NCI-H1694 (cell line): ENCODE data around the gene IL16.
A peak's percentile ranks its signal among the peaks of the same experiment; 100 is the strongest.

ENCODE experiments used
- DNase-seq: peaks from one replicate; lab custom pipeline; 2025; lab: John Stamatoyannopoulos, UW

The IL16 gene

DNA sequence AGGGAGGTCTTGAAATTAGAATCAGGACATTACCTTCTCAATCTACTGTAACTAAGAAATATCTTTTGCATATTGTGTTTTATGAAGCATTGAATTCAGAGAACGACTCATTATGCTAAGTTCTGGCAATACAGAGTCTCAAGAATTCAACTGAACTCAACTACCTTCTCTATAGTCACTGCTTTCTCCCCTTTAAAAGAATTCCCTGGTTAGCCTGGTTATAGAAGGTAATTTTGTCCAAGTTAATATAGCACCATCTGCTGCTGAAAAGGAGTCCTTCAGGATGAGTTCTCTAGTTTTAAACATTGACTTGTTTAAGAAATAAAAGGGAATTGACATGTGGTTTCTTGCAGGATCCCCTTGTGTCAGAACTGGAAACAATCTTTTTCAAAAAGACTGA, 60.2 kb downstream of the IL16 start:
- DNase-seq, result peak; percentile 24

DNA sequence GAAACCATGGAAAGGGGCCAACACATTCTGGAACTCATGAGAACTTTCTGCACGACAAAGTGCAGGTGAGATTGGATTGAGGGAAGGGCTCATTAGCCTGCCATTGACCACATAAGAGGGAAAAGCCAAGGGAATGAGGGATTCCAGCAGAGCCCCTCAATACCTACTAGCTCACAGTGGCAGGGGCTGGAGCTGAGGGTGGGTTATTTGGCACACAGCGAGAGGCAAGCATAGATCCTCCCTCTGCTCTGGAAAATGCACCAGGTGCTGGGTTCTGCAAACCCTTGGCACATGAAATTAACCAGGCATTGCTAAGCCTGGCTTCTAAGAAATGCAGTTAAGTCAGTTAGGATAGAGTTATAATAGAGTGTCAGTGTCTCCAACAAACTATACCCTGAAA, 60.8 kb downstream of the IL16 start:
- DNase-seq, result no peak

DNA sequence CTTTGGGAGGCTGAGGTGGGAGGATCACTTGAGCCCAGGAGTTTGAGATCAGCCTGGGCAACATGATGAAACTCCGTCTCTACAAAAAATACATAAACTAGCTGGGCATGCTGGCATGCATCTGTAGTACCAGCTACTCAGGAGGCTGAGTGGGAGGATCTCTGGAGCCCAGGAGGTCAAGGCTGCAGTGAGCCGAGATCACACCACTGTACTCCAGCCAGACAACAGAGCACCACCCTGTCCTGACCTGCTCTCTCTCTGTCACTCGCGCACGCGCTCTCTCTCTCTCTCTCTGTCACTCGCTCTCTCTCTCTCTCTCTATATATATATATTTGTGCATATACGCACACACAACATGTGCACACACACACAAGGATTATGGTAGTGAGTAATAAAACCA, 61.8 kb downstream of the IL16 start:
- no peak for DNase-seq

- no peak for DNase-seq
Measured at GRCh38 chr15:81259760-81260298, 63.1 kb downstream of the IL16 start.

- DNase-seq, result no peak
Measured at GRCh38 chr15:81261172-81261811, 64.6 kb downstream of the IL16 start.

DNA sequence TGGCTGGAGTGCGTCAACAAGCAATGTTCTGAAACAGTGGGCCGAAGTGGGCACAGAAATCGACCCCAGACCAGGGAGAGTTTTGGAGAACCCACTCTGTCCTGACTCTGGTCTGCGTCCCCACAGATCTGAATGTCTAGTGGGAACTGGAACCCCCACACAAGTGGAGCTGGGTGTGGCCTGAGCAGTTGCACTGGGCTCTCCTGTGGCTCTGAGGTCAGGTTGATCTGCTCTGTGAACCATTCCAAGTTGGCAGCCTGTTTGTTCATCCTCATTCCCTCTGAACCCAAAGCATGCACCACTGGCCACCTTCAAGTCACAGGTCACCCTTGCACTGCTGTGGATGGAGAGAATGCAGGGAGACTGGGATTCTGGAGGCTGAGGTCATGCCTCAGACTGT, 66.8 kb downstream of the IL16 start:
- no peak for DNase-seq

- DNase-seq, result no peak
Measured at GRCh38 chr15:81264072-81264857, 67.6 kb downstream of the IL16 start.

- DNase-seq, result no peak
Measured at GRCh38 chr15:81265256-81265943, 68.7 kb downstream of the IL16 start.

DNA sequence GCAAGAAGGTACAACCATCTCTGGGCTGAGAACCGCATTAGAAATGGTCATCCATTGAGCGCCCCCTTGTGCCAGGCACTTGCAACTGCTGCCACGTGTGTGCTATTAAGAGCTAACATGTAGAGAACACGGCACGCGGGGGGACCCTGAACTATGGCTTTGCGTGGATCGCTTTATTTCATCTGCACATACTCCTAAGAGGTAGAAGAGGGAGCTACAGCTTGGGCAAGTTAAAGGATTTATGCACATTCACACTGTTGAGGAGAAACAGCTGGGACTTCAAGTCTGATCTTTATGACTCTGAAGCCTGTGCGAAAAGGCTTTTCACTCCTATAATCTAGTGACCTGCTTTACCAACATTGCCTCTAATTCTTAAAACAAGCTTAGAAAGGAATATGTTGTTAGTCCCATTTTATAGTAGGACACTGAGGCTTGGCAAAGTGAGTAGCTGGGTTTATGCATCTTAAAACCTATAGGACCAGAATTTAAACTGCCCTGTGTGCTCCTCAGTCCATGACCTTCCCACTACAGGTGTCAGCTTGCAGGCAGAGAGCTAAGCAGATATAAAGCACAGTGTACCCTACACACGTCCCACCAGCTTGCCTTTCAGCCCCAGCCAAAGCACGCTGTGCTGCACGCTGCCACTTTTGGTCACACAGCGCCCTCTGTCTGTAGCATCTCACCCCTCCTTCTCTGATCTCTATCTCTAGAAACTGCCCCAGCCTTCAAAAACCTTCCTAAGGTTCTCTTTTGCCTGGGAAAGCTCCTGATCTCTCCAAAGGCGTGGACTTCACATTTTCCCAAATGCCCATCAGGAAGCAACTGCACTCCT, 69.5 kb downstream of the IL16 start:
- DNase-seq, result peak; percentile 83

- no peak for DNase-seq
Measured at GRCh38 chr15:81268340-81268739, 71.7 kb downstream of the IL16 start.

DNA sequence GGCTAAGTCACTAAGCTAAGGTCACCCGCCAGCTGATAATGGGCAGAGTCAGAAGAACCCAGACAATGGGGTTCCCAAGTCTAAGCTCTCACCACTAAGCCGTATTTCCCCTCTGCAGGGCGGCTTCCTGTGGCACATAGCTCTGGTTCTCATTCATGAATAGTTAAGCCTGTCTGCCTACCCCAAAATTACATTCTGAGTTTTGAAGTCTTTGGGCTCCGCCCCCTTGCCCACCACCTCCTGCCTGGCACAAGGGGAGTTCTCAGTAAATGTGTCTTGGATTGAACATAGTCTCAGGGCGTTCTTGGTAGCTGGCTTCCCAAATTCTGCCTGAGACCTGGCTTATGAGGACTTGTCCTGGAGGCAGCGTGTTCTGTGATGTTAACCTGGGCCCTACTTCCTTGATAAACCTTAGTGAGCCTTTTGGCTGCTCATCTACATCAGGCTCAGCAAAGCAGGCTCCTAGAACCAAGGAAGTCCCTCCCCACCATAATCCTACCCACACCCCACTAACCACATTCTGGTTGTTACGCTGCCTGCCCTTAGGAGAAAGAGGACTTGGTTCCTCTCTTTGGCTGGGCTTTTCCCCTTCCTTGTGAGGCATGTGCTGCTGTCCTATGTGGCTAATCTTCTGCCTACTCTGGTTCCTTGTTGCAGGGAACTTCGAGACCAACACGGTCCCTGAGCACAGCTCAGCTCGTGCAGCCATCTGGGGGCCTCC, 72.4 kb downstream of the IL16 start:
- DNase-seq, result no peak

DNA sequence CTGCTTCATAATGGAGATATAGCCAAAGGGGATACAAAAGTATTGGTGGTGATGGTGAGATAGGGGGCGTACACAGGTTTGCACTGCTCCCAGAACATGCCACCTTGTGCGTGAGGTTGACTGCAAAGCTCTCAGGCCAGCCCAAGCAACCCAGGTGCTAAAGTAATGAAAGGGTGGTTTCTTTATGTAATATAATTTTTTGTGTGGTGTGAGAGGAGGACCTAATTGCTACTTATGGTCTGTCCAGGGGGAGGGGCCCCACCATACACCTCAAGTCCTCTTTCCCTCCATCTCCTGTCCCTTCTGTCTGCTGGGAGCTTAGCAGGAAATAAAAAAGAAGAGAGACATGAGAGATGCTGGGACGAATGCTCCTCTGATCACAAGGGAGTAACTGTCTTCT, 73.5 kb downstream of the IL16 start:
- DNase-seq, result no peak

DNA sequence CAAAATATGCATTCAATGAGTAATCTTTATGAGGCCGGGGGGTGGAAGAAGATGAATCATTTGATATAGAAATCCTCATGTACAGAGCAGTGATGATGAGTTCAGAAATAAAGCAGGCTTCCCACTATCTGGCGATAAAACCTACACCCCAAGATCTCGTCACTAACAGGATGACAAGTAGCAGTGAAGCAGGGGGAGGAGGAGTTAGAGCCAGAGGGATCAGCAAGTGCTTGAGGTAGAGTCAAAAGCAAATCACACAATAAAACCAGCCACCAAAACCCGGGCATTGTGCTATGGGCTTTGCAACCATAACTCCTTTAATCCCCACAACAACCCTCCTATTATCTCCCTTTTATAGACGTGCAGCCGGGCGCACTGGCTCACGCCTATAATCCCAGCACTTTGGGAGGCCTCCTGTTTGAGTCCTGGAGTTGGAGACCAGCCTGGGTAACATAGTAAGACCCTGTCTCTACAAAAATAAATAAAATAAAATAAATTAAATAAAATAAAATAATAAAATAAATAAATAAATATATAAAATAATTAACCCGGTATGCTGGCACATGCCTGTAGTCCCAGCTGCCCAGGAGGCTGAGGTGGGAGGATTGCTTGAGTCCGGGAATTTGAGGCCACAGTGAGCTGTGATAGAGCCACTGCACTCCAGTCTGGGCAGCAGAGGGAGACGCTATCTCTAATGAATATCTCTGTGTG, 74.3 kb downstream of the IL16 start:
- DNase-seq, result no peak

- DNase-seq, result no peak
Measured at GRCh38 chr15:81271761-81272644, 75.3 kb downstream of the IL16 start.

DNA sequence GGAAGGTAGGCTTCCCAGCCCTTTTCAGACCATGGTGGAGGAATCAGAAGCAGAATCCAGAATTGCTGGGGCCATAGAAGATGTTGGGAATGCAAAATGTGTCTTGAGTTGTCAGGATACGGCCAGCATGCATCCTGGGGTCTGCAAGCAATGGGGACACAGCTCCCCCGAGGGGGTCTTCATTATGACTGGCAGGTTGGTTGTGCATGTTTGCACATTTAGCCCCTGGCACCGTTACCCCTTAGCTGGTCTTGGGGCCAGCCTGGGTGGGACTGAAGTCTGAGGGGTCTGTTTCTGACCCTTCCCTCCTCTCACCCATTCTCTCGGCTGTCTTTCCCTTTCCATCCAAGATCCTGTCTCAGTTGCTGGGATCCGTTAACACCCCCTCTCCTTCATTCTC, 76.5 kb downstream of the IL16 start:
- no peak for DNase-seq

DNA sequence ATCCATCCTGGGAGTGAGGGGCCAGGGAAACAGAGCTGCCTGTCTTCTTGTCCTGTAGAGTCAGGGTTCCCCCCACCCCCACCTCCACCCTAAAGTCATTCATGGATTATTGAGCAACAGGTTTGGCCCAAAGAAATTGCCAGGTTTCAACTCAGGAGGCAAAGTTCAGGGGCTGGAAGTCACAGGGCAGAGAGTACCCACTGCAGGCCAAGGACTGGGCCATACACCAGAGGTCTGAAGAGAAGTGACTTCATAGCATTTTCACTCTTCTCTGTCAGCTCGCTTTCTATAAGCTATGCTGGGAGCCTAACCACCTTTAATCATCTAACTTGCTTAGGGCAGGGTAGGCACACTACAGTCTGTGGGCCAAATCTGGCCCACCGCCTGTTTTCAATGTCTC, 77.2 kb downstream of the IL16 start:
- DNase-seq, result no peak

GRCh38 chr15:81274255-81274654, 77.6 kb downstream of the IL16 start:
- no peak for DNase-seq

- peak; percentile 67 for DNase-seq
Measured at GRCh38 chr15:81274931-81275707, 78.4 kb downstream of the IL16 start.
